Measurements from ENCODE around the gene BPTF. TPM values are rescaled to one million over a fixed set of nuclear protein-coding genes. Genes with fewer than 3 reads are reported as not detected.
"Not testable (repeated sequence)": the region's sequence is repeated elsewhere in the genome, so short reads cannot be mapped to it uniquely, and the experiment has no call there.

The BPTF gene
- total RNA-seq, 1 donor from 2014 or later = 79.2 TPM

DNA sequence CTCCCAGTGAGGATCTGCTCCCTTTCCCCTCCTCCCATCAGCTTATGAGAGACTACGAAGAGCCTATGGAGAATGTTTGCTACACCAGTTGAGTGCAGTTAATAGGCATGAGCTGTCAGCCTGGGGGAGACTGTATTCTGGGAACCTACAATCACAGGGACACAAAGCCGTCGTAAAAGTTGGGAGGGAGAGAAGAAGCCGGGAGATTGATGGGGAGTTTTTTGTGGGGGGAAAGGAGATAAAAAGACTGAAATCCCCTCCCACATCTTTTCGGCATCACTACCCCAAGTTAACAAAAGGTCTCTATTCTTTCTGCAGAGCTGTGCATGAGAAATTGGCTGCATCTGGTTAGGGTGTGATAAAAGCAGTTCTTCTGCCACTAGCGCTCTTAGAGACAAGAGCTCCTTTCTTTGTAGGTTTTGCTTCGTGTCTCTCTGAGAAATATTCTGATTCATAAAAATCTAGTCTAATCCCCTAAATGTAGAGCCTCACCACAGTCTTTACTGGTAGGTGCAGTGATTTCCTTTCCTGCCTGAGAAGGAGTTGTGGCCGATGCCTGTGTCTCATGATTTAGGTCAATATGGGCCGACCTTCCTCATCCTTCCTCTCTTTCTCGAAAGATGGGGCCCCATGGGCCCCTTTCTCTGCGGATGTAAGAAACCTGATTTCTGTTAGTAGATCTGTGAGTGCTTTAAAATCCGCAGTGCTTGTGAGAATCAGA lies 77.4 kb downstream of the BPTF start:
- intact Hi-C loops (cut with micrococcal nuclease) = no loop called here
- peaks cover 83% of the 10 kb centered on the region for H3K36me3 ChIP-seq
- H3K27me3 ChIP-seq (ENCODE audit: low read depth) = no peaks in the 10 kb centered on the region
- H3K9me3 ChIP-seq (replicated peaks) = no peaks in the 10 kb centered on the region
- TF ChIP-seq, protein P1, sequence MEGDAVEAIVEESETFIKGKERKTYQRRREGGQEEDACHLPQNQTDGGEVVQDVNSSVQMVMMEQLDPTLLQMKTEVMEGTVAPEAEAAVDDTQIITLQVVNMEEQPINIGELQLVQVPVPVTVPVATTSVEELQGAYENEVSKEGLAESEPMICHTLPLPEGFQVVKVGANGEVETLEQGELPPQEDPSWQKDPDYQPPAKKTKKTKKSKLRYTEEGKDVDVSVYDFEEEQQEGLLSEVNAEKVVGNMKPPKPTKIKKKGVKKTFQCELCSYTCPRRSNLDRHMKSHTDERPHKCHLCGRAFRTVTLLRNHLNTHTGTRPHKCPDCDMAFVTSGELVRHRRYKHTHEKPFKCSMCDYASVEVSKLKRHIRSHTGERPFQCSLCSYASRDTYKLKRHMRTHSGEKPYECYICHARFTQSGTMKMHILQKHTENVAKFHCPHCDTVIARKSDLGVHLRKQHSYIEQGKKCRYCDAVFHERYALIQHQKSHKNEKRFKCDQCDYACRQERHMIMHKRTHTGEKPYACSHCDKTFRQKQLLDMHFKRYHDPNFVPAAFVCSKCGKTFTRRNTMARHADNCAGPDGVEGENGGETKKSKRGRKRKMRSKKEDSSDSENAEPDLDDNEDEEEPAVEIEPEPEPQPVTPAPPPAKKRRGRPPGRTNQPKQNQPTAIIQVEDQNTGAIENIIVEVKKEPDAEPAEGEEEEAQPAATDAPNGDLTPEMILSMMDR (IDR thresholded peaks at IDR 0.05; ENCODE audit: borderline replicate concordance) = no peak
- H3K4me1 ChIP-seq = no peaks in the 10 kb centered on the region
- no peak overlapping the region for H3K4me3 ChIP-seq
- H3K27ac ChIP-seq (replicated peaks) = no peak overlapping the region
- DNase-seq = no peak

DNA sequence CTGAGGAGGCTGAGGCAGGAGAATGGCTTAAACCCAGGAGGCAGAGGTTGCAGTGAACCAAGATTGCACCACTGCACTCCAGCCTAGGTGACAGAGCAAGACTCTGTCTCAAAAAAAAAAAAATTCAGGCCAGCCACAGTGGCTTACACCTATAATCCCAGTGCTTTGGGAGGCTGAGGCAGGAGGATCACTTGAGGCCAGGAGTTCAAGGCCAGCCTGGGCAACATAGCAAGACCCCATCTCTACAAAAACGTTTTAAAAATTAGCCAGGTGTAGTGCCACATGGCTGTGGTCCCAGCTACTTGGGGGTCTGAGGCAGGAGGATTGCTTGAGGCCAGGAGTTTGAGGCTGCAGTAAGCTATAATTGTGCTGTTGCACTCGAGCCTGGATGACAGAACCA lies 80.0 kb downstream of the BPTF start:
- DNase-seq; H3K4me1 ChIP-seq; intact Hi-C loops (cut with micrococcal nuclease); H3K27ac ChIP-seq (replicated peaks); H3K9me3 ChIP-seq (replicated peaks); H3K27me3 ChIP-seq (ENCODE audit: low read depth); H3K4me3 ChIP-seq: not testable (repeated sequence)
- H3K36me3 ChIP-seq = peaks cover 74% of the 10 kb centered on the region

GRCh38 chr17:67910117-67910803 lies 85.0 kb downstream of the BPTF start:
- H3K27ac ChIP-seq (replicated peaks); H3K27me3 ChIP-seq (ENCODE audit: low read depth); DNase-seq; H3K9me3 ChIP-seq (replicated peaks); H3K4me3 ChIP-seq; intact Hi-C loops (cut with micrococcal nuclease): not testable (repeated sequence)
- H3K36me3 ChIP-seq = peaks cover 76% of the 10 kb centered on the region
- H3K4me1 ChIP-seq = peaks cover 25% of the 10 kb centered on the region

DNA sequence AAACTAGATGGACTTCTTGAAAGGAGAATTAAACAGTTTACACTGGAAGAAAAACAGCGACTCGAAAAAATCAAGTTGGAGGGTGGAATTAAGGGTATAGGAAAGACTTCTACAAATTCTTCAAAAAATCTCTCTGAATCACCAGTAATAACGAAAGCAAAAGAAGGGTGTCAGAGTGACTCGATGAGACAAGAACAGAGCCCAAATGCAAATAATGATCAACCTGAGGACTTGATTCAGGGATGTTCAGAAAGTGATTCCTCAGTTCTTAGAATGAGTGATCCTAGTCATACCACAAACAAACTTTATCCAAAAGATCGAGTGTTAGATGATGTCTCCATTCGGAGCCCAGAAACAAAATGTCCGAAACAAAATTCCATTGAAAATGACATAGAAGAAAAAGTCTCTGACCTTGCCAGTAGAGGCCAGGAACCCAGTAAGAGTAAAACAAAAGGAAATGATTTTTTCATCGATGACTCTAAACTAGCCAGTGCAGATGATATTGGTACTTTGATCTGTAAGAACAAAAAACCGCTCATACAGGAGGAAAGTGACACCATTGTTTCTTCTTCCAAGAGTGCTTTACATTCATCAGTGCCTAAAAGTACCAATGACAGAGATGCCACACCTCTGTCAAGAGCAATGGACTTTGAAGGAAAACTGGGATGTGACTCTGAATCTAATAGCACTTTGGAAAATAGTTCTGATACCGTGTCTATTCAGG lies 85.9 kb downstream of the BPTF start:
- DNase-seq = no peak
- no peak overlapping the region for H3K4me3 ChIP-seq
- TF ChIP-seq, protein P1 (IDR thresholded peaks at IDR 0.05; ENCODE audit: borderline replicate concordance) = no peak
- H3K27ac ChIP-seq (replicated peaks) = no peak overlapping the region
- peaks cover 66% of the 10 kb centered on the region for H3K36me3 ChIP-seq
- H3K4me1 ChIP-seq = peaks cover 31% of the 10 kb centered on the region
- no peaks in the 10 kb centered on the region for H3K27me3 ChIP-seq (ENCODE audit: low read depth)
- H3K9me3 ChIP-seq (replicated peaks) = no peaks in the 10 kb centered on the region
- intact Hi-C loops (cut with micrococcal nuclease) = no loop called here

GRCh38 chr17:67912088-67912487 lies 86.8 kb downstream of the BPTF start:
- H3K4me3 ChIP-seq = no peak overlapping the region
- H3K27me3 ChIP-seq (ENCODE audit: low read depth) = no peaks in the 10 kb centered on the region
- intact Hi-C loops (cut with micrococcal nuclease) = no loop called here
- H3K36me3 ChIP-seq = peaks cover 60% of the 10 kb centered on the region
- no peak for DNase-seq
- H3K9me3 ChIP-seq (replicated peaks) = no peaks in the 10 kb centered on the region
- peaks cover 31% of the 10 kb centered on the region for H3K4me1 ChIP-seq
- TF ChIP-seq, protein P1 (IDR thresholded peaks at IDR 0.05; ENCODE audit: borderline replicate concordance) = no peak
- H3K27ac ChIP-seq (replicated peaks) = no peak overlapping the region

DNA sequence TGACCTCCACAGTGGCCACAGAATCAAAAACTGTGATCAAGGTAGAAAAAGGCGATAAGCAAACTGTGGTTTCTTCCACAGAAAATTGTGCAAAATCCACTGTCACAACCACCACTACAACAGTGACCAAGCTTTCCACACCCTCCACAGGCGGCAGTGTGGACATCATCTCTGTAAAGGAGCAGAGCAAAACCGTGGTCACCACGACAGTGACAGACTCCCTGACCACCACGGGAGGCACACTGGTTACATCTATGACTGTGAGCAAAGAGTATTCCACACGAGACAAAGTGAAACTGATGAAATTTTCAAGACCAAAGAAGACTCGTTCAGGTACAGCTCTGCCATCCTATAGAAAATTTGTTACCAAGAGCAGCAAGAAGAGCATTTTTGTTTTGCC lies 87.4 kb downstream of the BPTF start:
- Histone ChIP-seq H3K27me3 (ENCODE audit: low read depth) (no peaks in the 10 kb centered on the region), H3K27ac (replicated peaks) (no peak overlapping the region), H3K9me3 (replicated peaks) (no peaks in the 10 kb centered on the region), H3K36me3 (peaks cover 55% of the 10 kb centered on the region), H3K4me1 (peaks cover 31% of the 10 kb centered on the region), H3K4me3 (no peak overlapping the region)
- DNase-seq = no peak
- intact Hi-C loops (cut with micrococcal nuclease) = no loop called here
- TF ChIP-seq, protein P1 (IDR thresholded peaks at IDR 0.05; ENCODE audit: borderline replicate concordance) = no peak
